ENCODE measurements around the gene COX4I2. TPM values are rescaled to one million over a fixed set of nuclear protein-coding genes. Genes with fewer than 3 reads are reported as not detected.
A peak's percentile ranks its signal among the peaks of the same experiment; 100 is the strongest.
"Not testable (repeated sequence)": the region's sequence is repeated elsewhere in the genome, so short reads cannot be mapped to it uniquely, and the experiment has no call there.

The COX4I2 gene
- total RNA-seq, 1 donor from 2014 or later, result not detected

GRCh38 chr20:31641391-31641790 is 3.7 kb downstream of the COX4I2 start:
- no peak for DNase-seq (ENCODE audit: low spot score, unreplicated experiment)
- H3K36me3 Mint-ChIP-seq (ENCODE audit: insufficient read depth), result no peaks in the 10 kb centered on the region
- TF ChIP-seq, protein P1, sequence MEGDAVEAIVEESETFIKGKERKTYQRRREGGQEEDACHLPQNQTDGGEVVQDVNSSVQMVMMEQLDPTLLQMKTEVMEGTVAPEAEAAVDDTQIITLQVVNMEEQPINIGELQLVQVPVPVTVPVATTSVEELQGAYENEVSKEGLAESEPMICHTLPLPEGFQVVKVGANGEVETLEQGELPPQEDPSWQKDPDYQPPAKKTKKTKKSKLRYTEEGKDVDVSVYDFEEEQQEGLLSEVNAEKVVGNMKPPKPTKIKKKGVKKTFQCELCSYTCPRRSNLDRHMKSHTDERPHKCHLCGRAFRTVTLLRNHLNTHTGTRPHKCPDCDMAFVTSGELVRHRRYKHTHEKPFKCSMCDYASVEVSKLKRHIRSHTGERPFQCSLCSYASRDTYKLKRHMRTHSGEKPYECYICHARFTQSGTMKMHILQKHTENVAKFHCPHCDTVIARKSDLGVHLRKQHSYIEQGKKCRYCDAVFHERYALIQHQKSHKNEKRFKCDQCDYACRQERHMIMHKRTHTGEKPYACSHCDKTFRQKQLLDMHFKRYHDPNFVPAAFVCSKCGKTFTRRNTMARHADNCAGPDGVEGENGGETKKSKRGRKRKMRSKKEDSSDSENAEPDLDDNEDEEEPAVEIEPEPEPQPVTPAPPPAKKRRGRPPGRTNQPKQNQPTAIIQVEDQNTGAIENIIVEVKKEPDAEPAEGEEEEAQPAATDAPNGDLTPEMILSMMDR (IDR thresholded peaks at IDR 0.05; ENCODE audit: unreplicated experiment), result no peak
- H3K27ac Mint-ChIP-seq, result peak overlapping the region; percentile 74
- no peak overlapping the region for H3K4me3 Mint-ChIP-seq (ENCODE audit: low read depth)
- peaks cover 3% of the 10 kb centered on the region for H3K27me3 Mint-ChIP-seq
- no peaks in the 10 kb centered on the region for H3K4me1 Mint-ChIP-seq (ENCODE audit: low read depth)
- no peaks in the 10 kb centered on the region for H3K9me3 Mint-ChIP-seq (ENCODE audit: low read depth)

GRCh38 chr20:31642837-31643236 is 5.1 kb downstream of the COX4I2 start:
- no peaks in the 10 kb centered on the region for H3K4me1 Mint-ChIP-seq (ENCODE audit: low read depth)
- H3K36me3 Mint-ChIP-seq (ENCODE audit: insufficient read depth), result no peaks in the 10 kb centered on the region
- no peak overlapping the region for H3K4me3 Mint-ChIP-seq (ENCODE audit: low read depth)
- DNase-seq (ENCODE audit: low spot score, unreplicated experiment), result no peak
- TF ChIP-seq, protein P1 (IDR thresholded peaks at IDR 0.05; ENCODE audit: unreplicated experiment), result no peak
- H3K27me3 Mint-ChIP-seq, result peaks cover 3% of the 10 kb centered on the region
- no peak overlapping the region for H3K27ac Mint-ChIP-seq
- no peaks in the 10 kb centered on the region for H3K9me3 Mint-ChIP-seq (ENCODE audit: low read depth)

GRCh38 chr20:31643522-31643921 is 5.8 kb downstream of the COX4I2 start:
- no peaks in the 10 kb centered on the region for H3K36me3 Mint-ChIP-seq (ENCODE audit: insufficient read depth)
- no peak for DNase-seq (ENCODE audit: low spot score, unreplicated experiment)
- TF ChIP-seq, protein P1 (IDR thresholded peaks at IDR 0.05; ENCODE audit: unreplicated experiment), result no peak
- H3K4me1 Mint-ChIP-seq (ENCODE audit: low read depth), result no peaks in the 10 kb centered on the region
- H3K27me3 Mint-ChIP-seq, result peaks cover 3% of the 10 kb centered on the region
- no peaks in the 10 kb centered on the region for H3K9me3 Mint-ChIP-seq (ENCODE audit: low read depth)
- no peak overlapping the region for H3K27ac Mint-ChIP-seq
- no peak overlapping the region for H3K4me3 Mint-ChIP-seq (ENCODE audit: low read depth)

GRCh38 chr20:31644701-31645100 is 7.0 kb downstream of the COX4I2 start:
- DNase-seq (ENCODE audit: low spot score, unreplicated experiment), result no peak
- no peak overlapping the region for H3K27ac Mint-ChIP-seq

GRCh38 chr20:31648104-31648503 is 10.4 kb downstream of the COX4I2 start:
- not testable (repeated sequence) for H3K4me1 Mint-ChIP-seq (ENCODE audit: low read depth); DNase-seq (ENCODE audit: low spot score, unreplicated experiment); H3K9me3 Mint-ChIP-seq (ENCODE audit: low read depth); H3K27me3 Mint-ChIP-seq; H3K36me3 Mint-ChIP-seq (ENCODE audit: insufficient read depth); H3K27ac Mint-ChIP-seq; H3K4me3 Mint-ChIP-seq (ENCODE audit: low read depth)

More at GRCh38 chr20:31644701-31645100, 7.0 kb downstream of the COX4I2 start:
- H3K36me3 Mint-ChIP-seq (ENCODE audit: insufficient read depth), result no peaks in the 10 kb centered on the region
- no peak overlapping the region for H3K4me3 Mint-ChIP-seq (ENCODE audit: low read depth)
- TF ChIP-seq, protein P1 (IDR thresholded peaks at IDR 0.05; ENCODE audit: unreplicated experiment), result no peak
- no peaks in the 10 kb centered on the region for H3K4me1 Mint-ChIP-seq (ENCODE audit: low read depth)
- peaks cover 3% of the 10 kb centered on the region for H3K27me3 Mint-ChIP-seq
- no peaks in the 10 kb centered on the region for H3K9me3 Mint-ChIP-seq (ENCODE audit: low read depth)

GRCh38 chr20:31652917-31653396 is 15.2 kb downstream of the COX4I2 start:
- Mint-ChIP-seq H3K9me3 (ENCODE audit: low read depth) (no peaks in the 10 kb centered on the region), H3K4me3 (ENCODE audit: low read depth) (no peak overlapping the region), H3K27ac (no peak overlapping the region), H3K36me3 (ENCODE audit: insufficient read depth) (no peaks in the 10 kb centered on the region), H3K4me1 (ENCODE audit: low read depth) (no peaks in the 10 kb centered on the region), H3K27me3 (peaks cover 8% of the 10 kb centered on the region)
- TF ChIP-seq, protein P1 (IDR thresholded peaks at IDR 0.05; ENCODE audit: unreplicated experiment), result no peak
- DNase-seq (ENCODE audit: low spot score, unreplicated experiment), result no peak

All from progenitor cell of endocrine pancreas (in vitro differentiated cells).